Placental epithelial cell (primary cell): ENCODE data around the gene RAB15. TPM values are rescaled to one million over a fixed set of nuclear protein-coding genes. Genes with fewer than 3 reads are reported as not detected.

Experiments
- small RNA-seq: library from RNA; depleted of rRNA; stranded (forward); fragments of <200 nt; gene quantifications from one replicate; pipeline ENCODE3, GENCODE V24; 2012
- total RNA-seq: library from RNA; depleted of rRNA; stranded (reverse); fragments of >200 nt; gene quantifications from 2 replicates; pipeline ENCODE4 v1.2.3, GENCODE V29; 2012

The RAB15 gene
- 4.9 and 14.1 TPM in 2 replicates for total RNA-seq

DNA sequence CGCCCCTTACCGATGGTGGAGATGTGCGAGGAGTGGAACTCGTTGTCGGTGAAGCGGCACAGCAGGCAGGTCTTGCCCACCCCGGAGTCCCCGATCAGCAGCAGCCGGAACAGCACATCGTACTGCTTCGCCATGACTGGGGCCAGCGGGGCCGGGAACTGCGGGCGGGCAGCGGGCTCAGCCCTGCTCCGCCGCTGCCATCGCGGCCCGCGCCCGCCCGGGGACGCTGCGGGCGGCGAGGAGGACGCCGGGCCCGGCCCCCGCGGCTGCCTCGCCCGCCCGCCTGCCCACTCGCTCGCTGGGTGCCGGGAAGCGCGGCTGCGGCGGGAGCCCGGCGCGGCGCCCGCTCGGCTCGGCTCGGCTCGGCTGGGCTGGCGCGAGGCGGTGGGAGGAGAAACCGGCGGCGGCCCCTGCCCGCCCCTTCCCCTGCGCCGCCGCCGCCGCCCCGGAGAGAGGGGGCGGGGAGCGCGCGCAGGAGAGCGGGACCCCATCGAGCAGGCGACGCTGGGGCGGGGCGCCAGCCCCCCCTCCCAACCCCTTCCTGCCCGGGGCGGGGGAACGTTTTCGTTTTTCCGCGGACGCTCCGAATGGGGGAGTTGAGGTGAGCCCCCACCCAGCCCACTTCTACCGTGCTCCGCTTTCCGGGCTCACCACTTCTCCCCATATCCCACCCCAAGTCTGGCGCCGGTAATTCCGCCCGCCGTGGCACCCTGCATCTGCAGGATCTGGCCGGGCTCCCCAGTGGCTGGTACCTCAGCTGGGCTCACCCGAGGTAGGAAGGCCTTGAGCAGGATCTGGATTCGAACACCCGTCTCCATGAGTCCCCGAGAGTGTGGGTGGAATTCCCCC, at the start of gene RAB15:
TSS of gene RAB15 (minus strand) at position 394 of the 849 bp plus-strand sequence. CDS start at position 134, 260 bp downstream.

DNA sequence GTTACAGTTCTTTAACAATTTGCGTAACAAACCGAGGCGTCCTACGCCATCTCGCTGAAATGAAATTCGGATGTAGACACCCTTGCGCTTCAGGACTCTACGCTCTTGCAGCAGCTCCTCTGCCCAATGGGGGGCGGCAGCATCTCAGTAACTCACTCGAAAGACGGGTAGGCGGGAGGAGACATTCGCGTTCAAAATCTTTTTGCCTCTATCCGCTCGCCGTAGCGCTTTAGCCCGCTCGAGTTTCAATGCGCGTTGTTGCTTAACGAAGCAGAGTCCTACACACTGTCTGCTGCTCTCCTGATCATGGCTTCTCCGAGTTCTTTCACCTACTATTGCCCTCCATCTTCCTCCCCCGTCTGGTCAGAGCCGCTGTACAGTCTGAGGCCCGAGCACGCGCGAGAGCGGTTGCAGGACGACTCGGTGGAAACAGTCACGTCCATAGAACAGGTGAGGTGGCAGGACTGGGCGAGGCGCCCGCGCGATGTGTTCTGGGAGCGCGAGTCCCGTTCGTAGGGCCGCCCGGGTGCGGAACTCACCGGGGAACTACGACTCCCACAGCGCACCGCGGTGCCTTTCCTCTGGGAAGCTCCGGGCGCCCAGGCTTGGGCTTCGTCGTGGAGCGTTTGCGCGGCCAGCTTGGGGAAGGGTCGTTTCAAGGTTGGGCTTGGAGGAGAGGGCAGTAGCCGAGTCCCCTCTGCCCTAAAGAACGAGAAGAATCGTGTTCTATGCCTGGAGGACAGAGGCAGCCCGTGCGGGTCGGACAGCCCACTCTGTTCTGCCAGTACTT, 14.7 kb upstream of the RAB15 start, which contains the start of gene FNTB:
TSS of gene FNTB (plus strand) at position 248 of the 790 bp plus-strand sequence. CDS start at position 307, 59 bp downstream.

DNA sequence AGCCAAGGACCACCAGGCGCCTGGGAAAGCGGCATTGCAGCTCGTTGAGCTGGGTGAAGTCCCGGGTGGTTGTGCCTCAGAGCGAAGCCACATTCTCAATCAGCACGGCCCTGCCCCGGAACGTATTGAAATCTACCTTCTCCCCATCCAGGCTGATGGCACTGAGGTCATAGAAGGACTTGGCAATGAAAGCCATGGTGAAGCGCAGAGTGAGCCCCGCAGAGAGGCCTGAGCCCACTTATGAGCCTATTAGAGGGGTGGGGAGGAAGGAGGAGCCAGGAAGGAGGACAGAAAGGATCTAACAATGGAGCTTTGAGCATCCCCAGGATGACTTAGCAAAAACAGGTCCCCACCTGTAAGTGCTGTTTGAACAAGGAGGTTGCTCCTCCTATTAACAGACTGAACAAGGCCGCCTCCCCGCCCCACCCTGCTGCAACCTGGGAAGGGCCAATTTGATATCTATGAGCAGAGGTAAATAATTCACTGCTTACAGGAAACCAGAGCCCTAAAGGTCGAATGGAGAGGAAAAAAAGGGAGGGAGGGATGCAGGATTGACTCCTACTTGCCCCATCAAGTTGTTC, 29.5 kb downstream of the RAB15 start, which contains the start of gene GPX2:
TSS of gene GPX2 (minus strand) at position 215 of the 581 bp plus-strand sequence. CDS start at position 196, 19 bp downstream.

DNA sequence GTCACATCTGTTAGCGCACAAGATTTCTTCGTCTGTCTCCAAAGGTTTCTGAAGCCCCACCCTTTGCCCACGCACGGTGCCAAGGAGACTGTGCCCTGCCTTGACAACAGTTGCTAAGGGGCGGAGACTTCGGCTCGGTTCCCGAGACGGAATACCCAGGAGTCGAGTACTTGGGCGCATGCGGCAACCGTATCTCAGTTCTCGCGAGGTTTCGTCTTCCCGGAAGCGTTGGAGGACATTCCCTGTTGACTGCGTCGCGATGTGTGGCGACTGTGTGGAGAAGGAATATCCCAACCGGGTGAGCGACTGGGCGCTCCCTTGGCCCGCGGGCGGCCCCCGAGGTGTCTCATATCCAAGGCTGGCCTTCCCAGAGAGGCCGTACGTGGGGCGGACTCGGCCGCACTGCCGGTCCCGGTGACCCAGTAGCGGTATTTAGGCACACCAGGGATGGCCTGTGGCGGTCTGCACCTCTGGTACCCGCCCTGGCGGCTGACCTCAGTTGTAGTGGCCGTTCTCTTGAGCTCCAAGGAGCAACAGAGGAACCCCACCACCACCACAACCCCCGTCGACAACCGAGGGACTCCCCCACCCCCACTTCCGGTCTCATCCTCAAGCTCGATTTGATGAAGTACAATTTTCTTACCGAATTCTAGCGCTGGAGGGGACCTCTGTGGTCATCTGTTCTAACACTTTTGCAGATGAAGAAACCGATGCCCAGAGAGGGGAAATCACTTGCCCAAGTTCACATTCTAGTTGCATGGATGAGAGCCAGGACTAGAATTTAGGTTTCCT, 57.7 kb downstream of the RAB15 start, which contains the start of gene CHURC1:
TSS of gene CHURC1 (plus strand) at position 219 of the 792 bp plus-strand sequence. CDS start at position 260, 41 bp downstream.

Small RNA genes lying within 50 kb of the gene (small RNA-seq; reads per million reads assigned to genes)
- not detected for gene RPPH1-2P

Other genes with a start within 250 kb of the RAB15 start
- 0.39 and 0.98 TPM in 2 replicates for gene SPTB, start 92.4 kb downstream of the RAB15 start, total RNA-seq
- 36.3 and 46.7 TPM in 2 replicates for gene CHURC1, start 57.9 kb downstream of the RAB15 start, total RNA-seq
- gene GPX2, start 29.6 kb downstream of the RAB15 start, total RNA-seq: not detected in 2 replicates
- gene FNTB, start 14.6 kb upstream of the RAB15 start, total RNA-seq: 15.3 and 19.3 TPM in 2 replicates
- 74.2 and 87.1 TPM in 2 replicates for gene MAX, start 130.2 kb upstream of the RAB15 start, total RNA-seq